SK-N-SH (cell line): ENCODE measurements around the gene G2E3. TPM values are rescaled to one million over a fixed set of nuclear protein-coding genes. Genes with fewer than 3 reads are reported as not detected.

Experiments used
- CTCF ChIA-PET: fragments of 300-600, 350-600 bp; formaldehyde crosslinking; extraction: SDS; loops from one replicate; lab custom pipeline; 2021; lab: Yijun Ruan, JAX
- POLR2A ChIA-PET: fragments of 350-600 bp; sonication (Branson Sonifier 250); formaldehyde crosslinking; extraction: SDS; loops from one replicate; lab custom pipeline; 2020; ENCODE audit warnings: antibody characterized with exemption, inconsistent platforms; lab: Yijun Ruan, JAX
- DNase-seq: peaks from one replicate; pipeline ENCODE4 v3.0.0; 2012
- H2AFZ ChIP-seq: fragments of 200-600 bp; sonication (generic); 2 replicates; pipeline ENCODE4 v1.8.1; 2016; ENCODE audit warnings: antibody characterized with exemption, mild to moderate bottlenecking, low read depth
- H3F3A ChIP-seq: fragments of 200-600 bp; sonication (generic); replicated peaks from 2 replicates; pipeline ENCODE3; 2016; ENCODE audit warnings: antibody characterized with exemption, mild to moderate bottlenecking; ENCODE audit not compliant: insufficient read depth
- H3K27ac ChIP-seq, 2 experiments: fragments of 200-500 bp in 1 of 2; fragments of 200-600 bp in 1 of 2; sonication (Bioruptor generic) in 1 of 2; sonication (generic), shearing (Covaris generic) in 1 of 2; 2 replicates each; pipeline versions ENCODE4 v1.5.1 to v1.6.1; 2014 to 2016; ENCODE audit warnings: low read depth in 2 of 2, inconsistent platforms in 1 of 2, low read length in 1 of 2, mild to moderate bottlenecking in 1 of 2, mixed read lengths in 1 of 2
- H3K27me3 ChIP-seq: fragments of 200-600 bp; sonication (generic), shearing (Covaris generic); 2 replicates; pipeline ENCODE4 v1.6.1; 2016; ENCODE audit warnings: mixed run types; ENCODE audit not compliant: insufficient read depth
- H3K36me3 ChIP-seq, 2 experiments: fragments of 200-500 bp in 1 of 2; fragments of 200-600 bp in 1 of 2; sonication (Bioruptor generic) in 1 of 2; sonication (generic) in 1 of 2; replicated peaks in 1 of 2; 2 replicates each; pipeline versions ENCODE3 to v1.5.1; 2014 to 2016; ENCODE audit warnings: low read length in 1 of 2, mild to moderate bottlenecking in 1 of 2; ENCODE audit not compliant: insufficient read depth in 2 of 2, control insufficient read depth in 1 of 2
- H3K4me1 ChIP-seq, 2 experiments: fragments of 200-500 bp in 1 of 2; fragments of 200-600 bp in 1 of 2; sonication (Bioruptor generic) in 1 of 2; sonication (generic), shearing (Covaris generic) in 1 of 2; 2 replicates each; pipeline versions ENCODE4 v1.5.1 to v1.6.1; 2014 to 2016; ENCODE audit warnings: low read depth in 1 of 2, low read length in 1 of 2, mixed run types in 1 of 2; ENCODE audit not compliant: insufficient read depth in 2 of 2, control insufficient read depth in 1 of 2
- H3K4me2 ChIP-seq: fragments of 200-600 bp; sonication (generic), shearing (Covaris generic); 2 replicates; pipeline ENCODE4 v1.6.1; 2017; ENCODE audit warnings: mixed run types
- H3K4me3 ChIP-seq, 2 experiments: fragments of 200-500 bp in 1 of 2; fragments of 200-600 bp in 1 of 2; sonication (Bioruptor generic) in 1 of 2; sonication (generic), shearing (Covaris generic) in 1 of 2; 2 replicates each; pipeline versions ENCODE4 v1.5.1 to v1.8.1; 2014 to 2016; ENCODE audit warnings: low read depth in 2 of 2, inconsistent platforms in 1 of 2, low read length in 1 of 2, mild to moderate bottlenecking in 1 of 2, mixed read lengths in 1 of 2, moderate library complexity in 1 of 2
- H3K79me2 ChIP-seq: fragments of 200-600 bp; sonication (generic); 2 replicates; pipeline ENCODE4 v1.8.1; 2017; ENCODE audit warnings: mild to moderate bottlenecking; ENCODE audit not compliant: insufficient read depth
- H3K9ac ChIP-seq: fragments of 200-600 bp; sonication (generic); 2 replicates; pipeline ENCODE4 v1.6.1; 2017; ENCODE audit warnings: mixed run types
- H3K9me2 ChIP-seq: fragments of 200-600 bp; sonication (generic); 2 replicates; pipeline ENCODE4 v1.6.1; 2017; ENCODE audit warnings: mixed run types
- H3K9me3 ChIP-seq: fragments of 200-600 bp; sonication (generic); 2 replicates; pipeline ENCODE4 v1.6.1; 2017; ENCODE audit warnings: mixed run types, mild to moderate bottlenecking, moderate library complexity
- H4K20me1 ChIP-seq: fragments of 200-600 bp; sonication (generic); 2 replicates; pipeline ENCODE4 v1.6.1; 2017; ENCODE audit warnings: mild to moderate bottlenecking, mixed run types; ENCODE audit not compliant: insufficient read depth
- CHD2 ChIP-seq: fragments of 150-350 bp; IDR thresholded peaks from 2 replicates; pipeline ENCODE4 v1.6.1; 2018; ENCODE audit warnings: low read length; ENCODE audit not compliant: partially characterized antibody
- ELF1 ChIP-seq: IDR thresholded peaks from 2 replicates; pipeline ENCODE4 v1.4.0; 2012
- GATA2 ChIP-seq: sonication (generic); formaldehyde crosslinking; IDR thresholded peaks from 2 replicates; pipeline ENCODE4 v1.5.0; 2020; ENCODE audit warnings: mild to moderate bottlenecking, missing genetic modification reagents
- JUND ChIP-seq: IDR thresholded peaks from 2 replicates; pipeline ENCODE4 v1.4.0; 2012
- MXI1 ChIP-seq: IDR thresholded peaks from 2 replicates; pipeline ENCODE4 v1.6.1; 2012; ENCODE audit warnings: mild to moderate bottlenecking, low read depth, low read length, improper control_type of control experiment
- POLR2AphosphoS5 ChIP-seq: IDR thresholded peaks from 2 replicates; pipeline ENCODE4 v1.6.1; 2012; ENCODE audit warnings: low read depth, low read length
- RCOR1 ChIP-seq: fragments of 150-350 bp; IDR thresholded peaks from 2 replicates; pipeline ENCODE4 v1.6.1; 2017; ENCODE audit warnings: antibody characterized with exemption, low read length
- RFX5 ChIP-seq: IDR thresholded peaks from 2 replicates; pipeline ENCODE4 v1.6.1; 2012; ENCODE audit warnings: mild to moderate bottlenecking, improper control_type of control experiment, low read length
- SIN3A ChIP-seq: IDR thresholded peaks from 2 replicates; pipeline ENCODE4 v1.6.1; 2012; ENCODE audit warnings: low read depth, mild to moderate bottlenecking, low read length, moderate library complexity, borderline replicate concordance
- SMC3 ChIP-seq: IDR thresholded peaks from 2 replicates; pipeline ENCODE4 v1.6.1; 2012; ENCODE audit warnings: low read depth, low read length, improper control_type of control experiment
- TCF12 ChIP-seq: IDR thresholded peaks from 2 replicates; pipeline ENCODE4 v1.4.0; 2012
- TEAD4 ChIP-seq: IDR thresholded peaks from 2 replicates; pipeline ENCODE4 v1.4.0; 2012; ENCODE audit warnings: mild to moderate bottlenecking, borderline replicate concordance; ENCODE audit not compliant: insufficient read depth
- WGBS: methylation state at CpG from one replicate; pipeline ENCODE4 v1.1.6; 2017; ENCODE audit warnings: low lambda C conversion rate; 5-methylcytosine and 5-hydroxymethylcytosine counted together
- polyA plus RNA-seq, 3 experiments: library from polyadenylated mRNA; depleted of rRNA; stranded (reverse); fragments of >200 nt; gene quantifications; 2 replicates each; pipeline ENCODE4 v1.2.3, GENCODE V29; 2012
- TF ChIP-seq, protein P1 (sequence below): IDR thresholded peaks from 2 replicates; pipeline ENCODE4 v1.4.0; 2012; ENCODE audit warnings: low read depth, borderline replicate concordance
- TF ChIP-seq, protein P2 (sequence below): fragments of 200-600 bp; sonication (generic); IDR thresholded peaks from 2 replicates; pipeline ENCODE4 v1.6.1; 2017; ENCODE audit warnings: antibody characterized with exemption, mild to moderate bottlenecking, moderate library complexity
- TF ChIP-seq, protein P3 (sequence below): fragments of 150-350 bp; IDR thresholded peaks from 2 replicates; pipeline ENCODE4 v1.6.1; 2016; ENCODE audit warnings: mild to moderate bottlenecking, low read depth, low read length
- TF ChIP-seq, protein P4 (sequence below): IDR thresholded peaks from 2 replicates; pipeline ENCODE4 v1.6.1; 2012; ENCODE audit warnings: mild to moderate bottlenecking, low read depth, low read length, moderate library complexity

The G2E3 gene
- polyA plus RNA-seq, 1 of the 3 experiments (the other 2 are of a cell fraction) = 2.9 TPM

- Histone ChIP-seq H3K27me3 (no peaks in the 10 kb centered on the region), H3K27ac (peak overlapping the region; percentile 93 to 97), H3F3A (peaks cover 30% of the 10 kb centered on the region)
- POLR2A ChIA-PET = interaction anchor here (0.6 kb wide), 1 partner anchor 27 kb away, joined by 3 read pairs; no protein-coding TSS in a partner anchor
- WGBS = 4% methylated on average over 17 of the region's 17 CpGs
- TF ChIP-seq GATA2 (CRISPR knock-in tag) (peak; percentile 44), MXI1 (no peak), POLR2AphosphoS5 (no peak), TCF12 (no peak)
- TF ChIP-seq, protein P1, sequence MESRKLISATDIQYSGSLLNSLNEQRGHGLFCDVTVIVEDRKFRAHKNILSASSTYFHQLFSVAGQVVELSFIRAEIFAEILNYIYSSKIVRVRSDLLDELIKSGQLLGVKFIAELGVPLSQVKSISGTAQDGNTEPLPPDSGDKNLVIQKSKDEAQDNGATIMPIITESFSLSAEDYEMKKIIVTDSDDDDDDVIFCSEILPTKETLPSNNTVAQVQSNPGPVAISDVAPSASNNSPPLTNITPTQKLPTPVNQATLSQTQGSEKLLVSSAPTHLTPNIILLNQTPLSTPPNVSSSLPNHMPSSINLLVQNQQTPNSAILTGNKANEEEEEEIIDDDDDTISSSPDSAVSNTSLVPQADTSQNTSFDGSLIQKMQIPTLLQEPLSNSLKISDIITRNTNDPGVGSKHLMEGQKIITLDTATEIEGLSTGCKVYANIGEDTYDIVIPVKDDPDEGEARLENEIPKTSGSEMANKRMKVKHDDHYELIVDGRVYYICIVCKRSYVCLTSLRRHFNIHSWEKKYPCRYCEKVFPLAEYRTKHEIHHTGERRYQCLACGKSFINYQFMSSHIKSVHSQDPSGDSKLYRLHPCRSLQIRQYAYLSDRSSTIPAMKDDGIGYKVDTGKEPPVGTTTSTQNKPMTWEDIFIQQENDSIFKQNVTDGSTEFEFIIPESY = no peak
- TF ChIP-seq, protein P2, sequence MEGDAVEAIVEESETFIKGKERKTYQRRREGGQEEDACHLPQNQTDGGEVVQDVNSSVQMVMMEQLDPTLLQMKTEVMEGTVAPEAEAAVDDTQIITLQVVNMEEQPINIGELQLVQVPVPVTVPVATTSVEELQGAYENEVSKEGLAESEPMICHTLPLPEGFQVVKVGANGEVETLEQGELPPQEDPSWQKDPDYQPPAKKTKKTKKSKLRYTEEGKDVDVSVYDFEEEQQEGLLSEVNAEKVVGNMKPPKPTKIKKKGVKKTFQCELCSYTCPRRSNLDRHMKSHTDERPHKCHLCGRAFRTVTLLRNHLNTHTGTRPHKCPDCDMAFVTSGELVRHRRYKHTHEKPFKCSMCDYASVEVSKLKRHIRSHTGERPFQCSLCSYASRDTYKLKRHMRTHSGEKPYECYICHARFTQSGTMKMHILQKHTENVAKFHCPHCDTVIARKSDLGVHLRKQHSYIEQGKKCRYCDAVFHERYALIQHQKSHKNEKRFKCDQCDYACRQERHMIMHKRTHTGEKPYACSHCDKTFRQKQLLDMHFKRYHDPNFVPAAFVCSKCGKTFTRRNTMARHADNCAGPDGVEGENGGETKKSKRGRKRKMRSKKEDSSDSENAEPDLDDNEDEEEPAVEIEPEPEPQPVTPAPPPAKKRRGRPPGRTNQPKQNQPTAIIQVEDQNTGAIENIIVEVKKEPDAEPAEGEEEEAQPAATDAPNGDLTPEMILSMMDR = no peak
- TF ChIP-seq, all 33 proteins: peak for 1
- Histone ChIP-seq H3K4me2 (peak overlapping the region; percentile 81), H3K4me3 (peak overlapping the region; percentile 91 to 96), H3K79me2 (peaks cover 43% of the 10 kb centered on the region), H3K9ac (peak overlapping the region; percentile 93), H4K20me1 (peaks cover 12% of the 10 kb centered on the region), H3K9me2 (no peaks in the 10 kb centered on the region), H2AFZ (peak overlapping the region; percentile 79), H3K36me3 (peaks cover 23 to 30% of the 10 kb centered on the region in 2 experiments), H3K4me1 (peaks cover 7 to 11% of the 10 kb centered on the region in 2 experiments; a peak in 2 of 4 replicates), H3K9me3 (no peaks in the 10 kb centered on the region)
- DNase-seq = peak; percentile 17
- CTCF ChIA-PET = interaction anchor here (0.9 to 1.7 kb wide), 5 partner anchors 10 to 35 kb away, joined by 3 to 4 read pairs (median 3); no protein-coding TSS in a partner anchor
These were observed 62.5 kb downstream of the G2E3 start for GRCh38 chr14:30621354-30621939.

DNA sequence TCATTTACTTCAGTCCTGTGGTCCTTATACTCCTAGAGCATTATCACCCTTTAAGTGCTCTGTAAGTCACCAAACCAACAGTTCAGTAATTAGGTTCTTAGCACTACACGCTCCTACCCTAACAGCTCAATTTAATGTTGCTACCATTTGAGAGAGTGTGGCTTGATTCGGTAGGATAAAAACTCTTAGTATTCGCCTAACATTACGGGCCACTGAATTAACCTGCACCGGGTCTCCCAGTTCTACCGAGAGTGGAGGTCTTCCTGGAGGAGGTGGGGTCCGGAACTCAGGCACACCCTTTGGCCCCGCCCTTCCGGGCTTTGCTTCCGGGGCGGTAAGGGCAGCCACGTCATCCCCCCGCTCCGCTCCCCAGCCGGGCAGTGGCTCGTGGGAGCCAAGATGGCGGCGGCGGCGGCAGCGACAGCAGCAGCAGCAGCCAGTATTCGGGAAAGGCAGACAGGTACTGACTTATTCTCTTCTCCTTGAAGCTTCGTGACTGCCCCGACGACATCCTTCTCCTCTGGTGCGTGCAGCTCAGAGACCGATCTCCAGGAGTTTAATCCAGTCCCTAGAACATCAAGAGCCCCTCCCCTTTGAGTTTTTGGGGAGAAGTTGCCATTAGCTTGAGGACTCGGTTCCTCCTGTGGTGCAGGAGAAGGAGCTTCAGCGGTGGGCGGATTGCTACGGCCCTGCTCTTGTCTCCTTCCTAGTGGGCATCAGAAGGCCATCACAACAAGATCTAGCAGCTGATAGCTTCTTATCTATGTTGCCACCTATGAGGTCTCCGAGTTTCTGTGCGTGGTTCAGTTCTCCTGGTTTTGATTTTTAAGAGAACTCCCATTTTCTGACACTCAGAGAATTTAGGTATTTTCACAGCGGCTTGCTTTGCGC, 63.2 kb downstream of the G2E3 start, which contains the start of gene SCFD1:
Gene SCFD1, plus strand, starts transcription at position 380 of the 891 bp plus-strand sequence. Its CDS starts 20 bp downstream, at position 400.
- DNase-seq = peak; percentile 89
- H3K9ac ChIP-seq = peak within 1 kb of the TSS; percentile 93
- H2AFZ ChIP-seq = peak within 1 kb of the TSS; percentile 79
- H3K9me3 ChIP-seq = no peaks in the 10 kb centered on the region
- peaks cover 18% of the 10 kb centered on the region for H4K20me1 ChIP-seq
- H3F3A ChIP-seq = peaks cover 29% of the 10 kb centered on the region
- peak within 1 kb of the TSS; percentile 93 to 97 for H3K27ac ChIP-seq
- H3K79me2 ChIP-seq = peaks cover 50% of the 10 kb centered on the region
- H3K36me3 ChIP-seq = peaks cover 19 to 27% of the 10 kb centered on the region in 2 experiments
- CTCF ChIA-PET = interaction anchor here (0.9 to 1.7 kb wide), 6 partner anchors 10 to 35 kb away, joined by 3 to 4 read pairs (median 3); no protein-coding TSS in a partner anchor
- POLR2A ChIA-PET = no interaction called here
- H3K4me3 ChIP-seq = peak within 1 kb of the TSS; percentile 91 to 96
- 0% methylated on average over 20 of the region's 35 CpGs for WGBS
- peaks cover 7 to 11% of the 10 kb centered on the region in 2 experiments; a peak in 2 of 4 replicates for H3K4me1 ChIP-seq
- no peaks in the 10 kb centered on the region for H3K9me2 ChIP-seq
- H3K4me2 ChIP-seq = peak within 1 kb of the TSS; percentile 81
- no peaks in the 10 kb centered on the region for H3K27me3 ChIP-seq
- TF ChIP-seq TCF12 (no peak; the same call in 1 of the 2 replicates), ELF1 (peak; percentile 88), SMC3 (no peak), TEAD4 (no peak), RFX5 (no peak), SIN3A (peak; percentile 83; the same call in 1 of the 2 replicates), RCOR1 (peak; percentile 22; the same call in 1 of the 2 replicates), GATA2 (CRISPR knock-in tag) (peak; percentile 53; the same call in 1 of the 2 replicates), JUND (peak; percentile 77), CHD2 (peak; percentile 74)
- TF ChIP-seq, protein P3, sequence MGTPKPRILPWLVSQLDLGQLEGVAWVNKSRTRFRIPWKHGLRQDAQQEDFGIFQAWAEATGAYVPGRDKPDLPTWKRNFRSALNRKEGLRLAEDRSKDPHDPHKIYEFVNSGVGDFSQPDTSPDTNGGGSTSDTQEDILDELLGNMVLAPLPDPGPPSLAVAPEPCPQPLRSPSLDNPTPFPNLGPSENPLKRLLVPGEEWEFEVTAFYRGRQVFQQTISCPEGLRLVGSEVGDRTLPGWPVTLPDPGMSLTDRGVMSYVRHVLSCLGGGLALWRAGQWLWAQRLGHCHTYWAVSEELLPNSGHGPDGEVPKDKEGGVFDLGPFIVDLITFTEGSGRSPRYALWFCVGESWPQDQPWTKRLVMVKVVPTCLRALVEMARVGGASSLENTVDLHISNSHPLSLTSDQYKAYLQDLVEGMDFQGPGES = no peak
- TF ChIP-seq, protein P4, sequence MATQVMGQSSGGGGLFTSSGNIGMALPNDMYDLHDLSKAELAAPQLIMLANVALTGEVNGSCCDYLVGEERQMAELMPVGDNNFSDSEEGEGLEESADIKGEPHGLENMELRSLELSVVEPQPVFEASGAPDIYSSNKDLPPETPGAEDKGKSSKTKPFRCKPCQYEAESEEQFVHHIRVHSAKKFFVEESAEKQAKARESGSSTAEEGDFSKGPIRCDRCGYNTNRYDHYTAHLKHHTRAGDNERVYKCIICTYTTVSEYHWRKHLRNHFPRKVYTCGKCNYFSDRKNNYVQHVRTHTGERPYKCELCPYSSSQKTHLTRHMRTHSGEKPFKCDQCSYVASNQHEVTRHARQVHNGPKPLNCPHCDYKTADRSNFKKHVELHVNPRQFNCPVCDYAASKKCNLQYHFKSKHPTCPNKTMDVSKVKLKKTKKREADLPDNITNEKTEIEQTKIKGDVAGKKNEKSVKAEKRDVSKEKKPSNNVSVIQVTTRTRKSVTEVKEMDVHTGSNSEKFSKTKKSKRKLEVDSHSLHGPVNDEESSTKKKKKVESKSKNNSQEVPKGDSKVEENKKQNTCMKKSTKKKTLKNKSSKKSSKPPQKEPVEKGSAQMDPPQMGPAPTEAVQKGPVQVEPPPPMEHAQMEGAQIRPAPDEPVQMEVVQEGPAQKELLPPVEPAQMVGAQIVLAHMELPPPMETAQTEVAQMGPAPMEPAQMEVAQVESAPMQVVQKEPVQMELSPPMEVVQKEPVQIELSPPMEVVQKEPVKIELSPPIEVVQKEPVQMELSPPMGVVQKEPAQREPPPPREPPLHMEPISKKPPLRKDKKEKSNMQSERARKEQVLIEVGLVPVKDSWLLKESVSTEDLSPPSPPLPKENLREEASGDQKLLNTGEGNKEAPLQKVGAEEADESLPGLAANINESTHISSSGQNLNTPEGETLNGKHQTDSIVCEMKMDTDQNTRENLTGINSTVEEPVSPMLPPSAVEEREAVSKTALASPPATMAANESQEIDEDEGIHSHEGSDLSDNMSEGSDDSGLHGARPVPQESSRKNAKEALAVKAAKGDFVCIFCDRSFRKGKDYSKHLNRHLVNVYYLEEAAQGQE = peak; percentile 60
